Epithelial cell of esophagus (primary cell): ENCODE measurements around the gene RALGAPA2.

Experiments
- DNase-seq: peaks from one replicate; pipeline ENCODE4 v3.0.0; 2010; ENCODE audit warnings: low read depth
- H3K4me3 ChIP-seq: 2 replicates; pipeline ENCODE4 v1.5.1; 2011; ENCODE audit warnings: mild to moderate bottlenecking, low read length, control low read depth
- CTCF ChIP-seq: IDR thresholded peaks from 2 replicates; pipeline ENCODE4 v1.5.1; 2011; ENCODE audit warnings: low read depth, mild to moderate bottlenecking, low read length, control low read depth, inconsistent platforms; ENCODE audit not compliant: insufficient read depth; ENCODE audit errors: missing control alignments

The RALGAPA2 gene

DNA sequence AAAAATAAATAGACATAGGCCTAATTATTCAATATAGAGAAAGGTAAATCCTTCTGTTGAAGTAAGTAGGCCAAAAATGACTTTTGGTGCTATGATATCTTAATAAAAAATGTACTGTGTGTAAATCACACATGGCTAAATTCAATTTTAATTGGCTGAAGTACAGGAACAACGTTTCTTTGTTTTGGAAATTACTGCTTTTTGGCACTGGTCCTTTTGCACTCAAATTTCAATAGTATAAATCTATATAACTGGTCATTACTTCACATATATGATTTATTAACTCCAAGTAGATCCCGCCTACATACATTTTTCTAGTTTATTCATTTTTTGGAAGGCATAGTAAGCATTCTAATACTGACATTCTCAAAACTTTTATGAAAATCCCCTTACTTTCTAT lies 114.5 kb downstream of the RALGAPA2 start:
- H3K4me3 ChIP-seq: no peak overlapping the region
- no peak for DNase-seq
- no peak for TF ChIP-seq CTCF

GRCh38 chr20:20594171-20594530 lies 118.3 kb downstream of the RALGAPA2 start:
- DNase-seq: peak; percentile 29
- no peak overlapping the region for H3K4me3 ChIP-seq
- TF ChIP-seq CTCF: no peak

DNA sequence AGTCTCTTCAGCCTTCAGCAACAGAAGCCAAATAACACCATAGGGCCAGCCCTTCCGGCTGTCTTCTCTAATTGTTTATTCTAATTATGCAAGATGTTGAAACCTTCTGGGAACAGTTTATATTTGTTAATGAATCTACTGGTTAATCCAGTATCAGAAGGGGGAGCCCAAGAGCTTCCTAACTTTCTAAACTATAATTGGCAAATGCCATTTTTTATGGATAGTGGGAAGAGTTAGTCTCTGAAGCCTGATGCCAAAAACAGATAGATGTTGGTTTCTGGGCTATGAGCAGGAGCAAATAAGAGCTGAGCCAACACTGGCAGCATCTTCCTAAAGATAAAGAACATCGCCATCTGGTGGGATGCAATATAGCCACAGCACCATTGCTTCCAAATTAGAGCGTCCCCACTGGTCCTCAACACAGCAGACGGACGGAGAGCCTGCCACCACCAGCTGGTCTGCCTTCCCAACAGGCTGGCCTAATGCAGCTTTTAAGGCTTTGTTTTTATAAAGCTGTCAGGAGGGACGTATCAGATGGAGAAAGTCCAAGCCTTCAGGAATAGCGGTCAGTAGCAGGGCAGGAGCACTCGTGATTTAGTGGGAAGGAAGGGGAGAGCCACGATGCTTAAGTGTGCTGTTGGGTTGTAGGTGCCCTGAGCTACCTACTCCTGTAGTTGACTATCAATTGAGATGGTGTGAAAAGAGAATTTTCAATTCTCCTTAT lies 118.8 kb downstream of the RALGAPA2 start:
- TF ChIP-seq CTCF: peak; percentile 60
- DNase-seq: peak; percentile 54
- H3K4me3 ChIP-seq: no peak overlapping the region

DNA sequence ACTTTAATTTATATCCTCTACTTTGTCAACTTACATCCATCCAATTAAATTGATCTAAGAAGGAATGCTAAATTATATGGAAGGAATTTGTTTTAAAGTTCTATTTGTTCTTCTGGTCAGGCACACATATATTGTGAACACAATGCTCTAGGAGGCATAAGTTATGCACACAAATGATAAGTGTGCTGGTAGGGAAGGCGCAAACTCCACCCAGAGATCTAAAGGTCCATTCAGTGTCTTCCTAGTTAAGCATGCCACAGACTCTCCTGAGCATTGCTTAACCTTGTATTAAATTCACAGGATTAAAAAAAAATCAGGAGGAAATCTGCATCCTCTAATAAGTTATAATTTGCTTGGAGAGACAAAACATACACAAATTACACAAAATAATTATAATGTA lies 127.3 kb downstream of the RALGAPA2 start:
- no peak for DNase-seq
- no peak for TF ChIP-seq CTCF
- H3K4me3 ChIP-seq: no peak overlapping the region

DNA sequence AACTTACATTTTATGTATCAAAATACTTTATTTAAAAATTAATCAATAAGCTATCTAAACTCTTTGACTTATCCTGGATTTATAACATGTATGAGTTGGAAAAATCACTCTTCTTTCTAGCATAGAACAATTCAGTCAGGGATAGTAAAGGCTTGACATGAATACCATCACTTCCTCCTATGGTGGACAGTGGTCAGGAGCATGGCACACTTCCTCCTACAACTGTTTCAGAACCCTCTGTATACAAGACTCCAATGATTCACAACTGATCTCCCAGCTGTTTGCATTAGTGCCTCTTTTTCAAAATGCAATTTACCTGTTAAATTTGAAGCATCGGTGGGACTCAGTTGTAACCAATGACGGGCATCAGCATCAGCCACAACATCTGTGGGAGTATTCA lies 129.7 kb downstream of the RALGAPA2 start:
- TF ChIP-seq CTCF: no peak
- H3K4me3 ChIP-seq: no peak overlapping the region
- no peak for DNase-seq

DNA sequence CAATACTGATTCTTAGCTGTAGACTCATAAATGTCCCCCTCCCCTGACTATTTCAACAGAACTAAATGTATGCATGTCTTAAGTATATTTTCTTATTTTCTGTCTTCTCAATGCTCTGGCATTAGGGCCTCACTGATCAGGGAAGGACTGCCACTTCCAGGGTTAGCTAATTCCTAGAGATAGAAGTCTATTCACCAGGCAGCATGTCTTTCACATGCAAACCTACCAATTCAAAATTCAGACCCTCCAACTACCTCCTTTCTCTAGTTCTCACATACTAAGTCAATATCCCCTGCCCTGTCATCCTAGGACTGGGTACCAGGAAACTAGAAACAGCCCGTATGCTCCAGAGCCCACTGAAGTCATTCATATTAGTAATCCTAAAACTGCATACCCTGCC lies 132.3 kb downstream of the RALGAPA2 start:
- H3K4me3 ChIP-seq: no peak overlapping the region
- TF ChIP-seq CTCF: no peak
- no peak for DNase-seq

DNA sequence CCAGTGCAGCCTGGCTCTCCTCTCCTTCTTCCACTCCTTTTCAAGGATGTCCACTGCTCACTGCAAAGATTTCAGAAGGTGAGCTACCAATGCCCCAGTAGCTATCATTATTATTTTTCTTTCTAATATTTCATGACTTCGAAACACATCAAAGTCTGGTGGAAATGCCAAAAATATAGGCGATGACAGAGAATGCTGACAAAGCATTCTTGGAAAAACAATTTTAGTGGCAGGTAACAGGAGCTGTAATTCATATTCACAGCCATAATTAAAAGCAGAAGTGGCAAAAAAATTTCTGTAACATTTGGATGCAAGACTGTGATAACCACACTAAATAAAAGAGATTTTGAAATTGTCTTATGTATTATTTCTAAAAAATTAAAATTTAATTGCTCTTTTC lies 133.6 kb downstream of the RALGAPA2 start:
- no peak overlapping the region for H3K4me3 ChIP-seq
- TF ChIP-seq CTCF: no peak
- DNase-seq: no peak
